ENCODE results near the gene SLC25A21. TPM values are rescaled to one million over a fixed set of nuclear protein-coding genes. Genes with fewer than 3 reads are reported as not detected.

Gene SLC25A21
- polyA plus RNA-seq, 1 donor = 1.2 TPM

GRCh38 chr14:37143475-37143874 lies 28.9 kb downstream of the SLC25A21 start:
- DNase-seq (ENCODE audit: low read depth) = no peak

GRCh38 chr14:37142835-37143401 lies 29.5 kb downstream of the SLC25A21 start:
- DNase-seq (ENCODE audit: low read depth) = peak; percentile 36

GRCh38 chr14:37140176-37140575 lies 32.2 kb downstream of the SLC25A21 start:
- no peak for DNase-seq (ENCODE audit: low read depth)

GRCh38 chr14:37139710-37140109 lies 32.7 kb downstream of the SLC25A21 start:
- no peak for DNase-seq (ENCODE audit: low read depth)

GRCh38 chr14:37138898-37139297 lies 33.5 kb downstream of the SLC25A21 start:
- DNase-seq (ENCODE audit: low read depth) = peak; percentile 31

- DNase-seq (ENCODE audit: low read depth) = no peak
These were observed 39.0 kb downstream of the SLC25A21 start for GRCh38 chr14:37133284-37133913.

- DNase-seq (ENCODE audit: low read depth) = no peak
These were observed 41.2 kb downstream of the SLC25A21 start for GRCh38 chr14:37131205-37131604.

GRCh38 chr14:37129047-37129446 lies 43.4 kb downstream of the SLC25A21 start:
- no peak for DNase-seq (ENCODE audit: low read depth)

GRCh38 chr14:37124614-37125013 lies 47.8 kb downstream of the SLC25A21 start:
- no peak for DNase-seq (ENCODE audit: low read depth)

GRCh38 chr14:37122919-37123639 lies 49.3 kb downstream of the SLC25A21 start:
- no peak for DNase-seq (ENCODE audit: low read depth)

- no peak for DNase-seq (ENCODE audit: low read depth)
These were observed 50.1 kb downstream of the SLC25A21 start for GRCh38 chr14:37122288-37122687.

- DNase-seq (ENCODE audit: low read depth) = no peak
These were observed 53.6 kb downstream of the SLC25A21 start for GRCh38 chr14:37118673-37119366.

GRCh38 chr14:37116933-37117849 lies 55.2 kb downstream of the SLC25A21 start:
- peak; percentile 22 for DNase-seq (ENCODE audit: low read depth)

GRCh38 chr14:37115406-37115805 lies 57.0 kb downstream of the SLC25A21 start:
- DNase-seq (ENCODE audit: low read depth) = no peak

GRCh38 chr14:37114559-37114958 lies 57.8 kb downstream of the SLC25A21 start:
- no peak for DNase-seq (ENCODE audit: low read depth)

- DNase-seq (ENCODE audit: low read depth) = no peak
These were observed 58.4 kb downstream of the SLC25A21 start for GRCh38 chr14:37114002-37114401.

GRCh38 chr14:37098132-37098531 lies 74.3 kb downstream of the SLC25A21 start:
- DNase-seq (ENCODE audit: low read depth) = no peak

- no peak for DNase-seq (ENCODE audit: low read depth)
These were observed 77.9 kb downstream of the SLC25A21 start for GRCh38 chr14:37094502-37094901.

- no peak for DNase-seq (ENCODE audit: low read depth)
These were observed 79.0 kb downstream of the SLC25A21 start for GRCh38 chr14:37093364-37093763.

GRCh38 chr14:37091651-37092050 lies 80.8 kb downstream of the SLC25A21 start:
- no peak for DNase-seq (ENCODE audit: low read depth)

- no peak for DNase-seq (ENCODE audit: low read depth)
These were observed 82.4 kb downstream of the SLC25A21 start for GRCh38 chr14:37090026-37090425.

All from forelimb muscle (tissue), 1 donor.